Spleen (tissue), 13 donors: Measurements from ENCODE around the gene DNAJB14. TPM values are rescaled to one million over a fixed set of nuclear protein-coding genes. Genes with fewer than 3 reads are reported as not detected.

Experiments
- DNase-seq: peaks from one replicate; pipeline ENCODE4 v3.0.0-alpha.2; 2020
- H3K27ac ChIP-seq, 8 donors: fragments of 200-600 bp; sonication (generic) in 7 of 8; 1 replicate in 4 of 8; 2 replicates in 4 of 8; pipeline versions ENCODE4 v1.5.0 to v1.8.0; 2016 to 2021; ENCODE audit warnings: inconsistent platforms in 4 of 8, mild to moderate bottlenecking in 4 of 8, moderate library complexity in 1 of 8
- H3K27me3 ChIP-seq, 7 donors: fragments of 200-600 bp; sonication (generic) in 6 of 7; replicated peaks in 1 of 7; 1 replicate in 4 of 7; 2 replicates in 3 of 7; pipeline versions ENCODE4 v1.5.0 to v1.8.0; 2016 to 2021; ENCODE audit warnings: inconsistent platforms in 3 of 7, mild to moderate bottlenecking in 1 of 7
- H3K36me3 ChIP-seq, 6 donors: fragments of 200-600 bp; sonication (generic) in 5 of 6; 1 replicate in 4 of 6; 2 replicates in 2 of 6; pipeline versions ENCODE4 v1.5.0 to v1.8.0; 2016 to 2021; ENCODE audit warnings: inconsistent platforms in 2 of 6
- H3K4me1 ChIP-seq, 6 donors: fragments of 200-600 bp; sonication (generic) in 5 of 6; 1 replicate in 3 of 6; 2 replicates in 3 of 6; pipeline versions ENCODE4 v1.5.0 to v1.8.0; 2016 to 2021; ENCODE audit warnings: inconsistent platforms in 3 of 6
- H3K4me3 ChIP-seq, 8 donors: fragments of 200-600 bp; sonication (generic) in 7 of 8; 1 replicate in 4 of 8; 2 replicates in 4 of 8; pipeline versions ENCODE4 v1.5.0 to v1.8.0; 2016 to 2021; ENCODE audit warnings: inconsistent platforms in 4 of 8, mild to moderate bottlenecking in 4 of 8, moderate library complexity in 2 of 8
- H3K9me3 ChIP-seq, 8 donors: fragments of 200-600 bp; sonication (generic) in 7 of 8; 1 replicate in 4 of 8; 2 replicates in 4 of 8; pipeline versions ENCODE4 v1.5.0 to v1.8.0; 2016 to 2021; ENCODE audit warnings: inconsistent platforms in 4 of 8
- CTCF ChIP-seq, 11 experiments: fragments of 200-600 bp in 7 of 11; fragments of 450-650 bp in 4 of 11; sonication (generic) in 4 of 11; IDR thresholded peaks in 8 of 11; conservative IDR thresholded peaks in 3 of 11; 1 replicate in 7 of 11; 2 replicates in 4 of 11; pipeline versions ENCODE4 v1.4.0 to v1.8.0; 2016 to 2021; ENCODE audit warnings: antibody characterized with exemption in 11 of 11, inconsistent platforms in 4 of 11, mild to moderate bottlenecking in 1 of 11
- POLR2A ChIP-seq, 3 donors: fragments of 450-650 bp; IDR thresholded peaks; one replicate each; pipeline ENCODE4 v1.5.1; 2017; ENCODE audit warnings: antibody characterized with exemption in 3 of 3, mild to moderate bottlenecking in 1 of 3
- POLR2AphosphoS5 ChIP-seq, 3 donors: sonication (generic); formaldehyde crosslinking; IDR thresholded peaks; one replicate each; pipeline ENCODE4 v1.5.1; 2017; ENCODE audit warnings: antibody characterized with exemption in 3 of 3
- WGBS, 5 donors: extraction: QIAGEN DNeasy Blood & Tissue Kit in 3 of 5; methylation state at CpG; one replicate each; pipeline versions ENCODE4 v1.1.5 to v1.1.7; 2013 to 2018; 5-methylcytosine and 5-hydroxymethylcytosine counted together
- intact Hi-C: fragments of 100-400 bp; cut with DNase I; formaldehyde crosslinking; loops from one replicate; pipeline ENCODE4 v1.15.0; 2023; ENCODE audit warnings: low total_unique reads
- long read RNA-seq, 2 donors: transcript quantifications; one replicate each; lab custom pipeline, GENCODE V29; 2026
- polyA plus RNA-seq, 3 donors: library from polyadenylated mRNA; stranded (reverse); fragments of 200-250 nt; gene quantifications; one replicate each; pipeline ENCODE4 v1.2.1, GENCODE V29; 2013
- total RNA-seq, 7 donors: library from RNA; depleted of rRNA in 3 of 7; stranded (reverse); fragments of >200 nt in 3 of 7; fragmentation: NEBNext Ultra II Directional in 4 of 7; extraction: Animal tissue kit (Norgen Biotek cat#: 25700) in 4 of 7; gene quantifications; one replicate each; pipeline versions ENCODE4 v1.1.0 to v1.2.1, GENCODE V29; 2016 to 2021
- donor health status: healthy with polysubstance abuse.
- donor health status: DM: no; HTN: no; CAD: no; lungs with moderate emphysema.
- donor health status: DM: no; HTN: no; CAD: no.
- donor health status: Bipolar disorder and iron deficiency.
- donor health status: healthy.
- donor health status: DM: no; HTN: no; CAD: no.
- donor health status: DM: yes; HTN: yes; CAD: no.

Gene DNAJB14
- total RNA-seq (10 to 100 TPM; 40.9 to 77.7 (median 55.2) TPM), polyA plus RNA-seq (10 to 100 TPM; 10.6 to 11.0 (median 10.8) TPM)
- long read RNA-seq, donor 1, full-length matches to known transcripts, result 4 of 20 reads
- long read RNA-seq, donor 1, partial matches to known transcripts, result 16 of 20 reads
- long read RNA-seq, donor 1, other reads (novel, unspliced or antisense), result 0 of 20 reads
- long read RNA-seq, donor 2, full-length matches to known transcripts, result 5 of 5 reads
- long read RNA-seq, donor 2, partial matches to known transcripts, result 0 of 5 reads
- long read RNA-seq, donor 2, other reads (novel, unspliced or antisense), result 0 of 5 reads

GRCh38 chr4:99946356-99947189 is at the start of gene DNAJB14:
DNAJB14 (minus strand) TSS chr4:99946618; CDS start chr4:99946571, 47 bp downstream.
- Histone ChIP-seq H3K27me3 (no peaks in the 10 kb centered on the region), H3K4me3 (peak within 1 kb of the TSS; percentile 66 to 97 (median 95)), H3K27ac (peak within 1 kb of the TSS; percentile 96 to 99 (median 98)), H3K36me3 (peaks cover 0 to 15% (median 2%) of the 10 kb centered on the region in 6 donors), H3K4me1 (peaks cover 56 to 84% (median 71%) of the 10 kb centered on the region in 6 donors), H3K9me3 (no peaks in the 10 kb centered on the region)
- WGBS, 5 donors, result 1% methylated on average over 35 to 87 of the region's 87 CpGs
- DNase-seq, result peak; percentile 97
- TF ChIP-seq POLR2A (IDR thresholded peaks at IDR 0.05), result peak in 1 of 3 donors; percentile 64
- peak; percentile 88 to 91 (median 88) for TF ChIP-seq POLR2AphosphoS5 (IDR thresholded peaks at IDR 0.05)
- TF ChIP-seq CTCF (IDR thresholded peaks at IDR 0.05 in 8 of 11, conservative IDR thresholded peaks at IDR 0.05 in 3 of 11), result peak in 3 of 11 experiments; percentile 11 to 39 (median 36)
- intact Hi-C loops, result loop anchor here (5.0 kb wide), 1 partner anchor 384 kb away; the partner anchor contains the start of gene TRMT10A

GRCh38 chr4:99991741-99992140 is 45.3 kb upstream of the DNAJB14 start:
- no peak for TF ChIP-seq CTCF (IDR thresholded peaks at IDR 0.05 in 8 of 11, conservative IDR thresholded peaks at IDR 0.05 in 3 of 11)
- no peak for TF ChIP-seq POLR2A (IDR thresholded peaks at IDR 0.05)
- no peak for TF ChIP-seq POLR2AphosphoS5 (IDR thresholded peaks at IDR 0.05)
- no peak overlapping the region for H3K4me3 ChIP-seq
- intact Hi-C loops, result no loop called here
- H3K27ac ChIP-seq, result no peak overlapping the region
- H3K4me1 ChIP-seq, result no peaks in the 10 kb centered on the region
- no peaks in the 10 kb centered on the region for H3K27me3 ChIP-seq
- H3K36me3 ChIP-seq, result no peaks in the 10 kb centered on the region
- DNase-seq, result no peak
- 51 to 69% (median 63%) methylated on average over 3 of the region's 3 CpGs for WGBS, 5 donors
- no peaks in the 10 kb centered on the region for H3K9me3 ChIP-seq

- Histone ChIP-seq H3K36me3 (no peaks in the 10 kb centered on the region), H3K4me3 (no peak overlapping the region), H3K27ac (no peak overlapping the region), H3K4me1 (no peaks in the 10 kb centered on the region), H3K27me3 (no peaks in the 10 kb centered on the region), H3K9me3 (no peaks in the 10 kb centered on the region)
- DNase-seq, result no peak
- intact Hi-C loops, result no loop called here
- no peak for TF ChIP-seq CTCF (IDR thresholded peaks at IDR 0.05 in 8 of 11, conservative IDR thresholded peaks at IDR 0.05 in 3 of 11)
- no peak for TF ChIP-seq POLR2AphosphoS5 (IDR thresholded peaks at IDR 0.05)
- TF ChIP-seq POLR2A (IDR thresholded peaks at IDR 0.05), result no peak
These were observed 41.3 kb upstream of the DNAJB14 start for GRCh38 chr4:99987681-99988080.

GRCh38 chr4:99986792-99987191 is 40.4 kb upstream of the DNAJB14 start:
- intact Hi-C loops, result no loop called here
- no peak overlapping the region for H3K4me3 ChIP-seq
- H3K27ac ChIP-seq, result no peak overlapping the region
- no peaks in the 10 kb centered on the region for H3K36me3 ChIP-seq
- no peaks in the 10 kb centered on the region for H3K4me1 ChIP-seq
- no peaks in the 10 kb centered on the region for H3K9me3 ChIP-seq
- TF ChIP-seq POLR2AphosphoS5 (IDR thresholded peaks at IDR 0.05) (no peak), POLR2A (IDR thresholded peaks at IDR 0.05) (no peak), CTCF (IDR thresholded peaks at IDR 0.05 in 8 of 11, conservative IDR thresholded peaks at IDR 0.05 in 3 of 11) (no peak)
- 74 to 86% (median 80%) methylated on average over 4 of the region's 4 CpGs for WGBS, 5 donors
- DNase-seq, result no peak
- no peaks in the 10 kb centered on the region for H3K27me3 ChIP-seq
